HG03139 (cell line): Measurements from ENCODE around the gene FOXP3.
"Not testable (repeated sequence)": the region's sequence is repeated elsewhere in the genome, so short reads cannot be mapped to it uniquely, and the experiment has no call there.

Experiments
- ATAC-seq: cut with Tn5 transposase; IDR thresholded peaks from one replicate; pipeline ENCODE4 v1.9.1; 2021; ENCODE audit not compliant: unreplicated experiment

FOXP3 gene, protein sequence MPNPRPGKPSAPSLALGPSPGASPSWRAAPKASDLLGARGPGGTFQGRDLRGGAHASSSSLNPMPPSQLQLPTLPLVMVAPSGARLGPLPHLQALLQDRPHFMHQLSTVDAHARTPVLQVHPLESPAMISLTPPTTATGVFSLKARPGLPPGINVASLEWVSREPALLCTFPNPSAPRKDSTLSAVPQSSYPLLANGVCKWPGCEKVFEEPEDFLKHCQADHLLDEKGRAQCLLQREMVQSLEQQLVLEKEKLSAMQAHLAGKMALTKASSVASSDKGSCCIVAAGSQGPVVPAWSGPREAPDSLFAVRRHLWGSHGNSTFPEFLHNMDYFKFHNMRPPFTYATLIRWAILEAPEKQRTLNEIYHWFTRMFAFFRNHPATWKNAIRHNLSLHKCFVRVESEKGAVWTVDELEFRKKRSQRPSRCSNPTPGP

DNA sequence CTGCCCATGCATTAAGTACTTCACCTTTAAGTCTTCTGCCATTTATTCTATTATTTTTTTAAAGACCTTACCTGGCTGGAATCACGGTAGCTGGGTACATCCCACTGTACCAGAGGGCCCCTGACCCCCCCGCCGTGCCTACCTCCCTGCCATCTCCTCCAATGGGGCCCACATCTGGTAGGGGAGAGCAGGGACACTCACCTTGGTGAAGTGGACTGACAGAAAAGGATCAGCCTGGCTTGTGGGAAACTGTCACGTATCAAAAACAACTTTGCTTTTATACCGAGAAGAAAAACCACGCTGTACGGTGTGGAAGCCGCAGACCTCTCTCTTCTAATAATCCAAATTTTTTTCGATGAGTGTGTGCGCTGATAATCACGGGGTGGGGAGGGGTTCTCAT, at the start of gene FOXP3:
FOXP3 (minus strand) TSS at position 251 of the 400 bp plus-strand sequence. CDS start 6,205 bp downstream, outside the sequence.
- no peak for ATAC-seq

DNA sequence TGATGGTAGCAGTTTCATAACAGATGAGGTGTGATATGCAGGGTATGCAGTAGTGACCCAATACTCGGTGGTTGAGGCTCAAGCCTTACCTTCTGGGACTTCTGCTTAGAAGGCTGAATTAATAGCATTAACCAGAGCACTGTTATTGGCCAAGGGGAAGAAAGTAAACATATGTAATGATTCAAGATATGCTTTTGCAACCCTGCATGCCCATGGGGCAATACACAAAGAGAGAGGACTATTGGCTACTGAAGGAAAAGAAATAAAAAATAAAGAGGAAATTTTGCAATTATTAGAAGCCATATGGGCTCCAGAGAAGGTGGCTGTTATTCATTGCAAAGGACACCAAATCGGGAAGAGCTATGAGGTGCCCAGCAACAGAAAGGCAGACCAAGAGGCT, 47.7 kb upstream of the FOXP3 start:
- ATAC-seq: no peak

DNA sequence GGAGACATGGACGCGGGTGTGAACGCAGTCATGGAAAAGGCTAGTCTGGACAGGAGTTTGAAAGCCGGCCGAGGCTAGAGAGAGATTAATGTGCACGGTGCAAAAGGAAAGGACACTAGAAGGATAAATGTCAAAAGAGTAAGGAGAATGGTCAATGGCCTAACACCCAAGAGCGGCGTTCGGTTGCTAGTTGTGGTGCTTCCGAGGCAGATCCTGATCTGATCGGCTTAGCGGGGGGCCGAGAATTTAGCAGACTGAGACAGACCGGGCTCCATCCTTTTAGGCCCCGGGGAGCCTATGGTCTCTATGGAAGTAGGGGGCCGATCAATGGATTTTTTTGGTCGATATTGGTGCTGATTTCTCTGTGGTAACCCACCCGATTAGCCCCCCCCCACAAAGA, 45.9 kb upstream of the FOXP3 start:
- no peak for ATAC-seq

- ATAC-seq: no peak
Measured at GRCh38 chrX:49309401-49309981, 45.0 kb upstream of the FOXP3 start.

DNA sequence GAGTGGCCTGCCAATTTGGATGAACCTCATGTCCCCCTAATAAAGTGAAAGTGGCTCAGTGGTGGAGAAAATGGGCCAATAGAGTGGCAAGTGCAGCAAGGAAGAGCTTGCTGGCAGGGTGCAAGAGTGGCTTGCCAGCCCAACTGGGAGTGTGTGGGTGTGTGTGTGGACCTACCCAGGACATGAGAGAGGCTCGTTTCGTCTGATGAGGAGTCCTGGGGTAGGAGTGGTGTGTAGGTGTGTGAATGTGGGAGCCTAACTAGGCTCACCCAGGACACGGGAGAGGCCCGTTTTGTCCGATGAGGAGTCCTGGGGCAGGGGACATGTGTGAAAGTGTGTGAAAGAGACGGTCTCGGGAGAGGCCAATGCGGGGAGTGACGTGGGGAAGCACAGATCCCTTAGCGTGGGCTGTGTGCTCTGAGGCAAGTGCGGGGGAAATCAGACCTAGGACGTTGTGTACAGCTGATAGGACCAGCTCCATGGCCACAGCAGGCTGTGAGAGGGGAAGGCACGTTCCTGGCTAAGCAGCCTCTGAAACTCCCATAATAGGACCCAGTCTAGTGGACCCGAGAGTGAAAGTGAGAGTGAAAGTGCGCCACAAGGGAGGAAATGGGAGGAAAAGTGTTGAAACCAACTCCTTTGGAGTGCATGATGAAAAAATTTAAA, 44.2 kb upstream of the FOXP3 start:
- no peak for ATAC-seq

DNA sequence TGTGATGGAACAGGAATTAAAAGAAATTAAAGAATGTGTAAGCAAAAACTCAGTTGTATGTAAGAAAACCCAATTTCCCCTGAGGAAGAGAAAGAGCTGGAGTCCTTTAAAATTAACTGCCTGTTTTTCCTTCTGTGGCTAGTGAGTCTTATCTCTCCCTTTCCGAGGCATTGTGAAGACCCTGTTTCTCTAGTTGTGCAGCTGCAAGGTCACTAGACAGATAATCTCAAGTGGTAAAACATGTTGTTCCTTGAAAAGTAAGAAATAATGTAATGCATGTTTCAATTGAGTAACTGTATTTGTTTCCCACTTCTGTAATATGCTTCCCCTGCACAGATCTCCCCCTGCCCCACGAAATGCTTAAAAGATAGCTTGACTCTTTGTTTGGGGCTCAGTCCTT, 43.3 kb upstream of the FOXP3 start:
- ATAC-seq: not testable (repeated sequence)

GRCh38 chrX:49303346-49303745, 38.8 kb upstream of the FOXP3 start, which contains the start of gene GAGE10:
Gene GAGE10 (plus strand): TSS chrX:49303646. CDS start chrX:49304860, 1,214 bp downstream.
- ATAC-seq: no peak

- no peak for ATAC-seq
Measured at GRCh38 chrX:49300703-49301102, 36.2 kb upstream of the FOXP3 start.

GRCh38 chrX:49299293-49299692, 34.8 kb upstream of the FOXP3 start:
- not testable (repeated sequence) for ATAC-seq

DNA sequence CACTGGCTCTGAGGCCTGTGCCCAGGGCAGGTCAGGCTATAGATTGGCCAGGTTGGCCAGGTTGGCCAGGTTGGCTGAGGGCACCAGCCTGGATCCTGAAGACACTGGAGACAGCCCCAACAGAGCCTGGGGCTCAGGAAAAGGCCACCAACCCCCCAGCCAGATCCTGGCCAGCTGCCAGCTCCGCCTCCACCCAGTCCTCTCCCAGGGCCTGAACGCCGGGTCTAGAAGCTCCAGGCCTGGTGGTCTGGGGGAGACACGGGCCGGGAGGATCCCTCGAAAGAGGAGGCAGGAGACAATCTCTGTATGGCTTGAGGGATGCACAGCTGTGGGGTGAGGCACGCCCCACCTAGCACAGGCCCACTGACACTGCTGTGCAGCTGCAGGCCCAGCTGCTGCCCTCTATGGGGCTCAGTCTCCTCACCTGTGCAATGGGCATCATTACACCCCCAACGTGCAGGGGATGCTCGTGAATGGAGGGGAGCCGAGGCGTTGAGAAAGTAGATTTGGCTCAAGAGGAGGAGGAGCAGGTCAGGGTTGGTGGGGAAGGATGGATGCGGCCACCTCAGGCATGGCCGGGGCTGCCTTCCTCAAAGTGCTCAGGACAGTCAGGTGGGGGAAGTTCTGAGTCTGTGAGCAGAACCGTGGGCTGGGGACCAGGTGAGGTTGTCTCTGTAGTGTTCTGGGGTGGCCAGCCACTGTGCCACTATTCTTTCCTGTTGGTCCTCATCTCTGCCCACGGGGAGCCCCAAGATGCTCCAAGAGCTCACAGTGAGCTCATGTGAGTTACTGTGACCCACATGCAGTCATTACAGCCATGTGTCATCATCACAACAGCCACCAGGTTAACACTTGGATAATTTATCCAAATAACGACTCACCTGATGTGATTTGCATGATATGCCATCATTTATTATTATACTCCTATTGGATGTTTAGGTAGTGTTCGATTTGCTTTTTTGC, 28.2 kb upstream of the FOXP3 start:
- no peak for ATAC-seq

GRCh38 chrX:49291615-49292337, 27.3 kb upstream of the FOXP3 start:
- ATAC-seq: no peak

DNA sequence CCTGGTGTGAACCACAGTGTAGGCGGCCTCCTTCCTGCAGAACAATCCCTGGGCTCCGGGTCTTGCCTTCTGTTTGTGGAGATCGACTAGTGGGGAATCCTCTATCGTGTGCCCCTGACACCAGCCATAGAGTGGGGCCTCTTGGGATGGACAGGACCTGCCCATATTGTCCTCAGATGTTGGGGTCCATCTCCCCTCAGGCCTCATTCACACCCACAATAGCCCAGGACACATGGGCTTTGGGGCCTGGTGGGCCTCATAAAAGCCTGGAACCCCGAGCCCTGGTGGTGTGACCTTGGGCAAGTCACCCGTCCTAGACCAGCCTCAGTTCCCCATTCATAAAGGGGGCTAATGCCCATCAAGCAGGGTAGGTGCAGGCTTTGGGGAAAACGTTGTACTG, 25.7 kb upstream of the FOXP3 start:
- no peak for ATAC-seq

GRCh38 chrX:49287665-49288064, 23.2 kb upstream of the FOXP3 start:
- ATAC-seq: no peak

- no peak for ATAC-seq
Measured at GRCh38 chrX:49286581-49286980, 22.1 kb upstream of the FOXP3 start.

- no peak for ATAC-seq
Measured at GRCh38 chrX:49286136-49286535, 21.6 kb upstream of the FOXP3 start.

GRCh38 chrX:49284212-49284611, 19.7 kb upstream of the FOXP3 start:
- no peak for ATAC-seq

DNA sequence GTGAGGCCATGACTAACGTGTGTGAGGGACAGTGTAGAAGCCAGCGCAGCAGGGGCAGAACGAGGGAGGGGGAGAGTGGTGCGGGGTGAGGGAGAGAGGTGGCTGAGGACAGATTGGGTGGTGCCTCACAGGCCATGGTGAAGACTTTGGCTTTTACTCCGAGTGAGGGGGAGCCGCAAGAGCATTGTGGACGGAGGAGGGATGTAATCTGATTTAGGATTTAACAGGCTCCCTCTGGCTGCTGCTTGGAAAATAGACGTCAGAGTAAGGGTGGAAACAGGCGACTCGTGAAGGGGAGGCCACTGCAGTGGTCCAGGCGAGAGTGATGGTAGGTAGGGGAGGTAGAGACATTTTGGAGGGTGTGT, 18.1 kb upstream of the FOXP3 start:
- ATAC-seq: no peak

GRCh38 chrX:49278081-49278480, 13.6 kb upstream of the FOXP3 start:
- no peak for ATAC-seq

DNA sequence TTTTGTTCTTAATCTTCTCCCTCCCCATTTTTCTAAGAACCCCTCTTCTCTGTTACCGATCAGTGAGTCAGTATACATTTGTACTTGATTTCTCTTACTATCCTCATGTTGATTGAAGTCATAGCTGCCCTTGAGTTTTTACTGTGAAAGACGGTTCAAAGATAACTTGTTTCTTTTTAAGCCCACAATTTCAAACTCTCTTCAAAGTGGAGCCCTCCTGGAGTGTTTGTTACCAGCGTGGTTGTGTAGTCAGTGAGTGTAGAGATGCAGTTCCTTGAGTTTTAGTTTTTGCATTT, 13.0 kb upstream of the FOXP3 start:
- no peak for ATAC-seq
